ENCODE measurements around the gene ILK. TPM values are rescaled to one million over a fixed set of nuclear protein-coding genes. Genes with fewer than 3 reads are reported as not detected.

ILK gene
- total RNA-seq, 2 experiments from 2014 or later: 135 to 138 TPM

GRCh38 chr11:6642957-6643356 is 39.4 kb downstream of the ILK start:
- Mint-ChIP-seq H3K4me1 (no peaks in the 10 kb centered on the region), H3K27ac (no peak overlapping the region), H3K9me3 (no peaks in the 10 kb centered on the region), H3K4me3 (no peak overlapping the region), H3K27me3 (no peaks in the 10 kb centered on the region), H3K36me3 (ENCODE audit: low read depth) (no peaks in the 10 kb centered on the region)
- DNase-seq: no peak
- ChIA-PET CTCF (interaction anchor here (0.6 to 1.2 kb wide), 2 partner anchors 14 to 1052 kb away, joined by 3 read pairs; no protein-coding TSS in a partner anchor), POLR2A (no interaction called here)

GRCh38 chr11:6646071-6646470 is 42.5 kb downstream of the ILK start:
- CTCF ChIA-PET: interaction anchor here (1.3 to 3.3 kb wide), 2 partner anchors 22 to 115 kb away, joined by 3 to 18 read pairs; no protein-coding TSS in a partner anchor
- peak overlapping the region; percentile 6 for H3K27ac Mint-ChIP-seq
- no peaks in the 10 kb centered on the region for H3K9me3 Mint-ChIP-seq
- no peak for DNase-seq
- POLR2A ChIA-PET: interaction anchor here (2.1 kb wide), 1 partner anchor 27 kb away, joined by 20 read pairs; the partner anchor contains the start of gene TPP1
- H3K4me3 Mint-ChIP-seq: no peak overlapping the region
- H3K27me3 Mint-ChIP-seq: no peaks in the 10 kb centered on the region
- H3K36me3 Mint-ChIP-seq (ENCODE audit: low read depth): no peaks in the 10 kb centered on the region
- no peaks in the 10 kb centered on the region for H3K4me1 Mint-ChIP-seq

- ChIA-PET CTCF (interaction anchor here (0.7 to 3.3 kb wide), 7 partner anchors 13 to 203 kb away, joined by 3 to 18 read pairs (median 3); partner anchors contain the start of gene TPP1), POLR2A (interaction anchor here (1.2 to 2.1 kb wide), 4 partner anchors 24 to 35 kb away, joined by 5 to 20 read pairs (median 6); partner anchors contain the start of genes TAF10 and TPP1)
- Mint-ChIP-seq H3K27ac (no peak overlapping the region), H3K36me3 (ENCODE audit: low read depth) (no peaks in the 10 kb centered on the region), H3K27me3 (no peaks in the 10 kb centered on the region), H3K4me3 (no peak overlapping the region), H3K9me3 (no peaks in the 10 kb centered on the region), H3K4me1 (no peaks in the 10 kb centered on the region)
- DNase-seq: no peak
Measured at GRCh38 chr11:6646576-6646917, 43.0 kb downstream of the ILK start.

- no peaks in the 10 kb centered on the region for H3K9me3 Mint-ChIP-seq
- no peaks in the 10 kb centered on the region for H3K36me3 Mint-ChIP-seq (ENCODE audit: low read depth)
- ChIA-PET POLR2A (interaction anchor here (1.1 to 2.1 kb wide), 5 partner anchors 16 to 36 kb away, joined by 3 to 20 read pairs (median 5); partner anchors contain the start of genes TAF10 and TPP1), CTCF (interaction anchor here (0.7 to 3.3 kb wide), 7 partner anchors 12 to 204 kb away, joined by 3 to 18 read pairs (median 3); partner anchors contain the start of gene TPP1)
- no peak overlapping the region for H3K27ac Mint-ChIP-seq
- H3K4me3 Mint-ChIP-seq: no peak overlapping the region
- no peaks in the 10 kb centered on the region for H3K27me3 Mint-ChIP-seq
- no peaks in the 10 kb centered on the region for H3K4me1 Mint-ChIP-seq
- DNase-seq: peak; percentile 36
Measured at GRCh38 chr11:6646918-6647679, 43.5 kb downstream of the ILK start.

GRCh38 chr11:6647836-6648235 is 44.3 kb downstream of the ILK start:
- no peaks in the 10 kb centered on the region for H3K9me3 Mint-ChIP-seq
- no peak overlapping the region for H3K27ac Mint-ChIP-seq
- H3K4me3 Mint-ChIP-seq: no peak overlapping the region
- ChIA-PET CTCF (interaction anchor here (0.9 to 3.3 kb wide), 3 partner anchors 20 to 204 kb away, joined by 3 to 18 read pairs (median 4); no protein-coding TSS in a partner anchor), POLR2A (interaction anchor here (0.8 to 2.1 kb wide), 5 partner anchors 15 to 36 kb away, joined by 3 to 20 read pairs (median 5); partner anchors contain the start of genes TAF10 and TPP1)
- H3K4me1 Mint-ChIP-seq: no peaks in the 10 kb centered on the region
- H3K36me3 Mint-ChIP-seq (ENCODE audit: low read depth): no peaks in the 10 kb centered on the region
- no peak for DNase-seq
- no peaks in the 10 kb centered on the region for H3K27me3 Mint-ChIP-seq

GRCh38 chr11:6648501-6648900 is 44.9 kb downstream of the ILK start:
- POLR2A ChIA-PET: interaction anchor here (0.8 to 1.8 kb wide), 2 partner anchors 36 to 37 kb away, joined by 3 to 5 read pairs; partner anchors contain the start of gene TAF10
- CTCF ChIA-PET: interaction anchor here (0.6 to 3.3 kb wide), 4 partner anchors 19 to 45 kb away, joined by 3 to 18 read pairs (median 6); partner anchors contain the start of genes MRPL17 and TPP1
- H3K4me3 Mint-ChIP-seq: no peak overlapping the region

GRCh38 chr11:6650104-6650503 is 46.5 kb downstream of the ILK start:
- CTCF ChIA-PET: interaction anchor here (0.6 to 1.6 kb wide), 2 partner anchors 33 to 206 kb away, joined by 3 to 10 read pairs; partner anchors contain the start of gene MRPL17
- H3K27ac Mint-ChIP-seq: no peak overlapping the region
- no peaks in the 10 kb centered on the region for H3K9me3 Mint-ChIP-seq
- no peaks in the 10 kb centered on the region for H3K4me1 Mint-ChIP-seq
- DNase-seq: no peak
- H3K36me3 Mint-ChIP-seq (ENCODE audit: low read depth): no peaks in the 10 kb centered on the region
- POLR2A ChIA-PET: no interaction called here
- no peaks in the 10 kb centered on the region for H3K27me3 Mint-ChIP-seq
- no peak overlapping the region for H3K4me3 Mint-ChIP-seq

More at GRCh38 chr11:6648501-6648900, 44.9 kb downstream of the ILK start:
- no peaks in the 10 kb centered on the region for H3K4me1 Mint-ChIP-seq
- H3K27me3 Mint-ChIP-seq: no peaks in the 10 kb centered on the region
- no peaks in the 10 kb centered on the region for H3K9me3 Mint-ChIP-seq
- no peak for DNase-seq
- no peaks in the 10 kb centered on the region for H3K36me3 Mint-ChIP-seq (ENCODE audit: low read depth)
- H3K27ac Mint-ChIP-seq: no peak overlapping the region

GRCh38 chr11:6650980-6651379 is 47.4 kb downstream of the ILK start:
- Mint-ChIP-seq H3K9me3 (no peaks in the 10 kb centered on the region), H3K36me3 (ENCODE audit: low read depth) (no peaks in the 10 kb centered on the region), H3K27me3 (peaks cover 1% of the 10 kb centered on the region), H3K4me1 (peaks cover 1% of the 10 kb centered on the region), H3K27ac (no peak overlapping the region), H3K4me3 (no peak overlapping the region)
- ChIA-PET CTCF (no interaction called here), POLR2A (no interaction called here)
- DNase-seq: no peak

GRCh38 chr11:6652182-6652581 is 48.6 kb downstream of the ILK start:
- Mint-ChIP-seq H3K4me3 (no peak overlapping the region), H3K36me3 (ENCODE audit: low read depth) (no peaks in the 10 kb centered on the region), H3K27ac (no peak overlapping the region), H3K27me3 (peaks cover 13% of the 10 kb centered on the region), H3K9me3 (no peaks in the 10 kb centered on the region), H3K4me1 (peaks cover 3% of the 10 kb centered on the region)
- CTCF ChIA-PET: interaction anchor here (0.6 to 1.2 kb wide), 2 partner anchors 33 to 50 kb away, joined by 3 read pairs; partner anchors contain the start of gene TPP1
- no peak for DNase-seq
- POLR2A ChIA-PET: no interaction called here

- no peaks in the 10 kb centered on the region for H3K36me3 Mint-ChIP-seq (ENCODE audit: low read depth)
- DNase-seq: no peak
- peaks cover 18% of the 10 kb centered on the region for H3K27me3 Mint-ChIP-seq
- no peak overlapping the region for H3K4me3 Mint-ChIP-seq
- H3K27ac Mint-ChIP-seq: no peak overlapping the region
- no peaks in the 10 kb centered on the region for H3K9me3 Mint-ChIP-seq
- peaks cover 3% of the 10 kb centered on the region for H3K4me1 Mint-ChIP-seq
- CTCF ChIA-PET: no interaction called here
- POLR2A ChIA-PET: no interaction called here
Measured at GRCh38 chr11:6653097-6653496, 49.5 kb downstream of the ILK start.

GRCh38 chr11:6653656-6654055 is 50.1 kb downstream of the ILK start:
- Mint-ChIP-seq H3K4me1 (peaks cover 3% of the 10 kb centered on the region), H3K4me3 (no peak overlapping the region), H3K27ac (no peak overlapping the region), H3K27me3 (peaks cover 18% of the 10 kb centered on the region), H3K9me3 (no peaks in the 10 kb centered on the region), H3K36me3 (ENCODE audit: low read depth) (no peaks in the 10 kb centered on the region)
- ChIA-PET POLR2A (no interaction called here), CTCF (no interaction called here)
- DNase-seq: no peak

GRCh38 chr11:6654281-6655019 is 50.9 kb downstream of the ILK start:
- H3K9me3 Mint-ChIP-seq: no peaks in the 10 kb centered on the region
- H3K36me3 Mint-ChIP-seq (ENCODE audit: low read depth): no peaks in the 10 kb centered on the region
- H3K4me3 Mint-ChIP-seq: no peak overlapping the region
- DNase-seq: no peak
- H3K27me3 Mint-ChIP-seq: peaks cover 18% of the 10 kb centered on the region
- POLR2A ChIA-PET: no interaction called here
- no peak overlapping the region for H3K27ac Mint-ChIP-seq
- peaks cover 3% of the 10 kb centered on the region for H3K4me1 Mint-ChIP-seq
- CTCF ChIA-PET: no interaction called here
